Neural cell (in vitro differentiated cells): Measurements from ENCODE around the gene ARHGAP25. TPM values are rescaled to one million over a fixed set of nuclear protein-coding genes. Genes with fewer than 3 reads are reported as not detected.

ENCODE experiments used
- H2AFZ ChIP-seq: fragments of 200-600, 300-800 bp; sonication (generic), shearing (Covaris generic); 2 replicates; pipeline ENCODE4 v1.6.0; 2014; ENCODE audit warnings: low read depth, mild to moderate bottlenecking, antibody characterized with exemption, low read length, moderate library complexity
- H3F3A ChIP-seq: fragments of 200-600 bp; shearing (Covaris generic); 2 replicates; pipeline ENCODE4 v1.6.1; 2016; ENCODE audit warnings: mild to moderate bottlenecking, moderate library complexity, mixed read lengths, antibody characterized with exemption, low read length; ENCODE audit not compliant: insufficient read depth, poor library complexity, severe bottlenecking
- H3K27ac ChIP-seq: fragments of 200-600, 300-800 bp; sonication (generic), shearing (Covaris generic); 2 replicates; pipeline ENCODE4 v1.5.1; 2014; ENCODE audit warnings: mild to moderate bottlenecking, low read length, moderate library complexity
- H3K27me3 ChIP-seq: fragments of 300-800, 200-600 bp; sonication (generic), shearing (Covaris generic); 2 replicates; pipeline ENCODE4 v1.6.0; 2014; ENCODE audit warnings: mild to moderate bottlenecking, low read depth, low read length, moderate library complexity; ENCODE audit not compliant: insufficient read depth
- H3K36me3 ChIP-seq: fragments of 300-800, 200-600 bp; sonication (generic), shearing (Covaris generic); 2 replicates; pipeline ENCODE4 v1.5.1; 2014; ENCODE audit warnings: mild to moderate bottlenecking, antibody characterized with exemption, low read length, moderate library complexity; ENCODE audit not compliant: insufficient read depth
- H3K4me2 ChIP-seq: fragments of 300-800, 200-600 bp; sonication (generic), shearing (Covaris generic); 2 replicates; pipeline ENCODE4 v1.6.0; 2014; ENCODE audit warnings: mild to moderate bottlenecking, low read length
- H3K4me3 ChIP-seq: fragments of 300-800, 200-600 bp; sonication (generic), shearing (Covaris generic); 2 replicates; pipeline ENCODE4 v1.5.1; 2014; ENCODE audit warnings: mild to moderate bottlenecking, low read length, moderate library complexity
- H3K79me2 ChIP-seq: fragments of 200-600 bp; shearing (Covaris generic); replicated peaks from 2 replicates; pipeline ENCODE4 v1.6.0; 2014; ENCODE audit warnings: mild to moderate bottlenecking, low read length, moderate library complexity; ENCODE audit not compliant: insufficient read depth
- H3K9ac ChIP-seq: fragments of 300-800, 200-600 bp; sonication (generic), shearing (Covaris generic); 2 replicates; pipeline ENCODE4 v1.6.1; 2016; ENCODE audit warnings: mild to moderate bottlenecking, low read length, mixed read lengths
- H3K9me2 ChIP-seq: fragments of 200-600 bp; shearing (Covaris generic); 2 replicates; pipeline ENCODE4 v1.6.1; 2016; ENCODE audit warnings: mild to moderate bottlenecking, low read length, mixed read lengths; ENCODE audit not compliant: insufficient read depth
- H3K9me3 ChIP-seq: fragments of 200-600, 300-800 bp; sonication (generic), shearing (Covaris generic); 2 replicates; pipeline ENCODE4 v1.6.1; 2016; ENCODE audit warnings: mild to moderate bottlenecking, mixed run types, low read length, moderate library complexity, mixed read lengths
- H4K20me1 ChIP-seq: fragments of 200-600 bp; shearing (Covaris generic); 2 replicates; pipeline ENCODE4 v1.6.1; 2016; ENCODE audit warnings: mild to moderate bottlenecking, mixed run types; ENCODE audit not compliant: insufficient read depth
- EP300 ChIP-seq: fragments of 450-650 bp; conservative IDR thresholded peaks from 2 replicates; pipeline ENCODE4 v1.6.1; 2014; ENCODE audit warnings: antibody characterized with exemption, mild to moderate bottlenecking, moderate library complexity; ENCODE audit not compliant: poor library complexity, severe bottlenecking
- EZH2 ChIP-seq: fragments of 200-600, 300-800 bp; shearing (Covaris generic), sonication (generic); IDR thresholded peaks from 2 replicates; pipeline ENCODE4 v1.6.1; 2014; ENCODE audit warnings: antibody characterized with exemption, low read length, borderline replicate concordance, mild to moderate bottlenecking; ENCODE audit not compliant: insufficient read depth, poor library complexity, severe bottlenecking
- MXI1 ChIP-seq: fragments of 450-650 bp; conservative IDR thresholded peaks from 2 replicates; pipeline ENCODE4 v1.6.1; 2014; ENCODE audit warnings: antibody characterized with exemption, mild to moderate bottlenecking; ENCODE audit not compliant: poor library complexity, severe bottlenecking
- POLR2AphosphoS5 ChIP-seq: IDR thresholded peaks from 2 replicates; pipeline ENCODE4 v1.6.1; 2012
- RAD21 ChIP-seq: fragments of 450-650 bp; conservative IDR thresholded peaks from 2 replicates; pipeline ENCODE4 v1.6.1; 2014; ENCODE audit warnings: antibody characterized with exemption, mild to moderate bottlenecking, moderate library complexity
- SMC3 ChIP-seq: fragments of 450-650 bp; conservative IDR thresholded peaks from 2 replicates; pipeline ENCODE4 v1.6.1; 2014; ENCODE audit warnings: antibody characterized with exemption, mild to moderate bottlenecking, moderate library complexity; ENCODE audit not compliant: poor library complexity
- TAF1 ChIP-seq: IDR thresholded peaks from 2 replicates; pipeline ENCODE4 v1.6.1; 2012; ENCODE audit warnings: low read depth
- polyA plus RNA-seq: library from polyadenylated mRNA; depleted of rRNA; stranded (reverse); fragments of >200 nt; gene quantifications from 2 replicates; pipeline ENCODE4 v1.2.3, GENCODE V29; 2014
- TF ChIP-seq, protein P1 (sequence below): IDR thresholded peaks from 2 replicates; pipeline ENCODE4 v1.6.1; 2012; ENCODE audit warnings: borderline replicate concordance
- TF ChIP-seq, protein P2 (sequence below): fragments of 450-650 bp; IDR thresholded peaks from 2 replicates; pipeline ENCODE4 v1.5.1; 2014; ENCODE audit warnings: antibody characterized with exemption, mild to moderate bottlenecking, moderate library complexity; ENCODE audit not compliant: poor library complexity, severe bottlenecking

ARHGAP25 gene
- polyA plus RNA-seq, 1 donor from 2014 or later: not detected

DNA sequence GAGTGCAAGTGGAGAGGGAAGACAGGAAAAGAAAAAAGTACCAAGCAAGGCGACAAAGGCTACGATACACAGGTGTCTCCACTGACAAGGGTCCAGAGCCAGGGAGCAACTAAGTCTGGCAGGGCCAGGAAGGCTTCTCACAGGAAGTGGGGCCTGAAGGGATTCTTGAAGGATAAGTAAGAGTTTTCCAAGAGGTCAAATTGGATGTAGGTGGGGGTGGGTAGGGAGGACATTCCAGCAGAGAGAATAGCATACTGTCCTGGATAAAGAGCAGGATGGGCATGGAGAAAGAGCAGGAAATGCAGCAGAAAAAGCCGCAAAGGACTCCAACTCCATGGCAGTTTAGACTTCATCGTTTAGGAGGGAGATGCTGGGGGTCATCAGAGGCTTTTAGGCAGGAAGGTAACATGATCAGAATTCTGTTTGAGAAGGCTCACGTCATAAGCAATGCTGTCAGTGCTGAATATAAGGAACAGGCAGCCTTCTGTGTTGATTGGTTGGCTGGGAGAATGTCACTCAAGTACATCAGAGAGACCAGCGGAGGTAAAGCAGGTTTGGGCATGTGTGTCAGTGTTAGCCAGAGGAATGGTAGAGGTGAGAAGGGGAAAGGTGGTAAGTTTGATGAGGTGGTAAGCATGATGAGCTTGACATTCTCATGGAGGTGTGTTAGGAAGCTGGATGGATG, 35.1 kb downstream of the ARHGAP25 start:
- Histone ChIP-seq H3K9me3 (no peaks in the 10 kb centered on the region), H3F3A (no peaks in the 10 kb centered on the region), H3K9ac (no peak overlapping the region), H3K79me2 (no peaks in the 10 kb centered on the region), H3K4me3 (no peak overlapping the region), H3K27me3 (no peaks in the 10 kb centered on the region), H3K27ac (no peak overlapping the region), H3K4me2 (no peak overlapping the region), H3K9me2 (no peaks in the 10 kb centered on the region), H3K36me3 (no peaks in the 10 kb centered on the region), H2AFZ (no peak overlapping the region), H4K20me1 (no peaks in the 10 kb centered on the region)
- TF ChIP-seq POLR2AphosphoS5 (no peak), RAD21 (no peak), EZH2 (no peak), MXI1 (no peak), EP300 (no peak), SMC3 (no peak), TAF1 (no peak)
- TF ChIP-seq, protein P1, sequence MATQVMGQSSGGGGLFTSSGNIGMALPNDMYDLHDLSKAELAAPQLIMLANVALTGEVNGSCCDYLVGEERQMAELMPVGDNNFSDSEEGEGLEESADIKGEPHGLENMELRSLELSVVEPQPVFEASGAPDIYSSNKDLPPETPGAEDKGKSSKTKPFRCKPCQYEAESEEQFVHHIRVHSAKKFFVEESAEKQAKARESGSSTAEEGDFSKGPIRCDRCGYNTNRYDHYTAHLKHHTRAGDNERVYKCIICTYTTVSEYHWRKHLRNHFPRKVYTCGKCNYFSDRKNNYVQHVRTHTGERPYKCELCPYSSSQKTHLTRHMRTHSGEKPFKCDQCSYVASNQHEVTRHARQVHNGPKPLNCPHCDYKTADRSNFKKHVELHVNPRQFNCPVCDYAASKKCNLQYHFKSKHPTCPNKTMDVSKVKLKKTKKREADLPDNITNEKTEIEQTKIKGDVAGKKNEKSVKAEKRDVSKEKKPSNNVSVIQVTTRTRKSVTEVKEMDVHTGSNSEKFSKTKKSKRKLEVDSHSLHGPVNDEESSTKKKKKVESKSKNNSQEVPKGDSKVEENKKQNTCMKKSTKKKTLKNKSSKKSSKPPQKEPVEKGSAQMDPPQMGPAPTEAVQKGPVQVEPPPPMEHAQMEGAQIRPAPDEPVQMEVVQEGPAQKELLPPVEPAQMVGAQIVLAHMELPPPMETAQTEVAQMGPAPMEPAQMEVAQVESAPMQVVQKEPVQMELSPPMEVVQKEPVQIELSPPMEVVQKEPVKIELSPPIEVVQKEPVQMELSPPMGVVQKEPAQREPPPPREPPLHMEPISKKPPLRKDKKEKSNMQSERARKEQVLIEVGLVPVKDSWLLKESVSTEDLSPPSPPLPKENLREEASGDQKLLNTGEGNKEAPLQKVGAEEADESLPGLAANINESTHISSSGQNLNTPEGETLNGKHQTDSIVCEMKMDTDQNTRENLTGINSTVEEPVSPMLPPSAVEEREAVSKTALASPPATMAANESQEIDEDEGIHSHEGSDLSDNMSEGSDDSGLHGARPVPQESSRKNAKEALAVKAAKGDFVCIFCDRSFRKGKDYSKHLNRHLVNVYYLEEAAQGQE: no peak
- TF ChIP-seq, protein P2, sequence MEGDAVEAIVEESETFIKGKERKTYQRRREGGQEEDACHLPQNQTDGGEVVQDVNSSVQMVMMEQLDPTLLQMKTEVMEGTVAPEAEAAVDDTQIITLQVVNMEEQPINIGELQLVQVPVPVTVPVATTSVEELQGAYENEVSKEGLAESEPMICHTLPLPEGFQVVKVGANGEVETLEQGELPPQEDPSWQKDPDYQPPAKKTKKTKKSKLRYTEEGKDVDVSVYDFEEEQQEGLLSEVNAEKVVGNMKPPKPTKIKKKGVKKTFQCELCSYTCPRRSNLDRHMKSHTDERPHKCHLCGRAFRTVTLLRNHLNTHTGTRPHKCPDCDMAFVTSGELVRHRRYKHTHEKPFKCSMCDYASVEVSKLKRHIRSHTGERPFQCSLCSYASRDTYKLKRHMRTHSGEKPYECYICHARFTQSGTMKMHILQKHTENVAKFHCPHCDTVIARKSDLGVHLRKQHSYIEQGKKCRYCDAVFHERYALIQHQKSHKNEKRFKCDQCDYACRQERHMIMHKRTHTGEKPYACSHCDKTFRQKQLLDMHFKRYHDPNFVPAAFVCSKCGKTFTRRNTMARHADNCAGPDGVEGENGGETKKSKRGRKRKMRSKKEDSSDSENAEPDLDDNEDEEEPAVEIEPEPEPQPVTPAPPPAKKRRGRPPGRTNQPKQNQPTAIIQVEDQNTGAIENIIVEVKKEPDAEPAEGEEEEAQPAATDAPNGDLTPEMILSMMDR: no peak

DNA sequence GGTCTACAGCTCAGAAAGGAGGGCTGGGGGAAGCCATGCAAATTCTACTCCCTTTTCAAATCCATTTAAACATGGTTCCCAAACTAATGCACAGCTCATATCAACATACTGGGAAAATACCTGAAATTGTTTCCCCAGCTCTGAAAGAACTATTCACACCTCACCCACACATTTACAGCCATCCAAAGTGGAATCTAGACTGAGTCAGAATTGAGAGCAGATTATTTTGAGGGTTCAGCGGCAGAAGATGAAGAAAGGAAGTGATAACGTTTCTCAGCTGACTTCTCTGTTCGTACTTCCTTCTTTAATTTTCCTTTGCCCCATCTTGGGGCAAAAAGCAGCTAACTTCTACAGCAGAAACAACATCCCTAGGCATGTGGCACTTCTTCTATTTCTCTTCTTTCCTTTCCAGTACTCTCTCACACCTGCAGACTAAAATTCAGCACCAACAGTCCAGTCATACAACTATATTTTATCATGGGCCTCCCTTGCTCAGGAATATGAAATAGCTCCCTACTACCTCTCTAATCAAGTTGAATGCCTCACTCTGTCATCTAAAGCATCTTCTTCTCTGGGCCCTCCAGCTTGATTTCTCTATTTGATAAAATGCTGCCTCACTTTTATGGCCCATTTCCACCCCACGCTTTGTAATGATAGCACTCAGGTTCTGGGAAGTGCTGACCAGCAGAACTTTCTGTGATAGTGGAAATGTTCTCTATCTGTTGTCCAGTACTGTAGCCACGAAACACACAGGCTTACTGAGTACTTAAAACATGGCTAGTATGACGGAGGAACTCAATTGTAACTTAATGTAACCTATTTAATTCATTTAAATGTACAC, 35.9 kb downstream of the ARHGAP25 start:
- H3K4me3 ChIP-seq: no peak overlapping the region
- H4K20me1 ChIP-seq: no peaks in the 10 kb centered on the region
- H3K9me3 ChIP-seq: no peaks in the 10 kb centered on the region
- TF ChIP-seq, protein P2: no peak
- TF ChIP-seq RAD21 (no peak), MXI1 (no peak), EZH2 (no peak)
- TF ChIP-seq, protein P1: no peak
- H3K27ac ChIP-seq: no peak overlapping the region
- H2AFZ ChIP-seq: no peak overlapping the region
- no peaks in the 10 kb centered on the region for H3K36me3 ChIP-seq
- no peaks in the 10 kb centered on the region for H3K27me3 ChIP-seq
- H3K79me2 ChIP-seq: no peaks in the 10 kb centered on the region
- H3K9ac ChIP-seq: no peak overlapping the region
- H3K4me2 ChIP-seq: no peak overlapping the region
- H3K9me2 ChIP-seq: no peaks in the 10 kb centered on the region
- H3F3A ChIP-seq: no peaks in the 10 kb centered on the region
